ENCODE measurements around the gene MT3. TPM values are rescaled to one million over a fixed set of nuclear protein-coding genes. Genes with fewer than 3 reads are reported as not detected.

Gene MT3
- total and polyA plus RNA-seq, 2 of the 13 experiments (the other 11 are each of a cell fraction or from before 2014, with no cell fraction given): not detected

GRCh38 chr16:56551796-56552738 lies 37.3 kb upstream of the MT3 start (continued):
- no peak for TF ChIP-seq ZNF784 (CRISPR knock-in tag; IDR thresholded peaks at IDR 0.05; ENCODE audit: borderline replicate concordance)
- TF ChIP-seq ZSCAN25 (CRISPR knock-in tag; IDR thresholded peaks at IDR 0.05): peak; percentile 31; the same call in 1 of the 2 replicates
- no peak for TF ChIP-seq MTF1 (CRISPR knock-in tag; IDR thresholded peaks at IDR 0.05)
- peak; percentile 38; the same call in 1 of the 2 replicates for TF ChIP-seq RERE (CRISPR knock-in tag; IDR thresholded peaks at IDR 0.05; ENCODE audit: low read depth)
- no peak for TF ChIP-seq ZNF260 (CRISPR knock-in tag; IDR thresholded peaks at IDR 0.05; ENCODE audit: borderline replicate concordance, low read depth)
- no peak for TF ChIP-seq ZNF549 (CRISPR knock-in tag; IDR thresholded peaks at IDR 0.05)
- TF ChIP-seq ZBTB4 (CRISPR knock-in tag; IDR thresholded peaks at IDR 0.05; ENCODE audit: borderline replicate concordance): peak; percentile 36; the same call in 1 of the 2 replicates
- TF ChIP-seq IRX3 (CRISPR knock-in tag; IDR thresholded peaks at IDR 0.05; ENCODE audit: borderline replicate concordance, low read depth): 0 out of 2 replicates have a peak, but pooled peaks have one; percentile 48
- TF ChIP-seq ZNF614 (CRISPR knock-in tag; IDR thresholded peaks at IDR 0.05; ENCODE audit: borderline replicate concordance): peak; percentile 89
- peak; percentile 71; the same call in 1 of the 2 replicates for TF ChIP-seq ZBTB3 (CRISPR knock-in tag; IDR thresholded peaks at IDR 0.05; ENCODE audit: borderline replicate concordance, low read depth)
- TF ChIP-seq ZNF121 (CRISPR knock-in tag; IDR thresholded peaks at IDR 0.05): no peak
- TF ChIP-seq AKNA (CRISPR knock-in tag; IDR thresholded peaks at IDR 0.05; ENCODE audit: borderline replicate concordance): no peak

All from HepG2 (cell line).